ENCODE measurements around the gene SMIM30.

DNA sequence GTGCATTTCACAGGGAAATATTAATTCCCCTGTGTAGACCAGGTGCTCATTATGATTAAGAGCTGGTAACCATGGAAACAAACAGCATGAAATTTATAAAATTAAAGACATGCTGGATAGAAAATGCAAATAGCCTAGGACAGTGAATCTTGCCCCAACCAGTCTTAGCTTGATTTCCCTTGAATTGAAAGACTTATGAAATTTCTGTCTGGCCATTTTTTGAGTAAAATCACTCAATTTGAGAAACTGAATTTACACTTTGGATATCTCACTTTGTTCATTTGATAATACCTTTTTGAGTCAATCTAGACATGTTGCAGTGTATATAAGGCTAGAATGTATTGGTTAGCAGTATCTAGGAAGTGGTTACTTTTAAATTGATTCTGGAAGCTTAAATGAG, 4.4 kb upstream of the SMIM30 start:
- TF ChIP-seq, protein P1, sequence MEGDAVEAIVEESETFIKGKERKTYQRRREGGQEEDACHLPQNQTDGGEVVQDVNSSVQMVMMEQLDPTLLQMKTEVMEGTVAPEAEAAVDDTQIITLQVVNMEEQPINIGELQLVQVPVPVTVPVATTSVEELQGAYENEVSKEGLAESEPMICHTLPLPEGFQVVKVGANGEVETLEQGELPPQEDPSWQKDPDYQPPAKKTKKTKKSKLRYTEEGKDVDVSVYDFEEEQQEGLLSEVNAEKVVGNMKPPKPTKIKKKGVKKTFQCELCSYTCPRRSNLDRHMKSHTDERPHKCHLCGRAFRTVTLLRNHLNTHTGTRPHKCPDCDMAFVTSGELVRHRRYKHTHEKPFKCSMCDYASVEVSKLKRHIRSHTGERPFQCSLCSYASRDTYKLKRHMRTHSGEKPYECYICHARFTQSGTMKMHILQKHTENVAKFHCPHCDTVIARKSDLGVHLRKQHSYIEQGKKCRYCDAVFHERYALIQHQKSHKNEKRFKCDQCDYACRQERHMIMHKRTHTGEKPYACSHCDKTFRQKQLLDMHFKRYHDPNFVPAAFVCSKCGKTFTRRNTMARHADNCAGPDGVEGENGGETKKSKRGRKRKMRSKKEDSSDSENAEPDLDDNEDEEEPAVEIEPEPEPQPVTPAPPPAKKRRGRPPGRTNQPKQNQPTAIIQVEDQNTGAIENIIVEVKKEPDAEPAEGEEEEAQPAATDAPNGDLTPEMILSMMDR (IDR thresholded peaks at IDR 0.05), result no peak
- TF ChIP-seq CREM (CRISPR knock-in tag; IDR thresholded peaks at IDR 0.05) (no peak), EMX1 (CRISPR knock-in tag; IDR thresholded peaks at IDR 0.05) (no peak), TEAD4 (CRISPR knock-in tag; IDR thresholded peaks at IDR 0.05) (no peak), GABPB1 (CRISPR knock-in tag; IDR thresholded peaks at IDR 0.05) (no peak), ZNF138 (CRISPR knock-in tag; conservative IDR thresholded peaks at IDR 0.05) (no peak)
